HTR-8/SVneo (cell line): ENCODE data around the gene MYO1F.
A peak's percentile ranks its signal among the peaks of the same experiment; 100 is the strongest.
"Not testable (repeated sequence)": the region's sequence is repeated elsewhere in the genome, so short reads cannot be mapped to it uniquely, and the experiment has no call there.

Experiments used
- DNase-seq: peaks from one replicate; pipeline ENCODE4 v3.0.0; 2011; ENCODE audit warnings: low spot score, mixed read lengths; ENCODE audit not compliant: insufficient read length
- FAIRE-seq: peaks from 2 replicates; lab custom pipeline; 2011; peaks lifted over from hg19 to GRCh38; lab: Jason Lieb, UNC

Gene MYO1F

GRCh38 chr19:8577247-8577646 is at the start of gene MYO1F:
Gene MYO1F (minus strand): TSS chr19:8577442. CDS start chr19:8577309, 133 bp downstream.
- DNase-seq (no peak), FAIRE-seq (no peak)

- FAIRE-seq (no peak), DNase-seq (no peak)
Observed at GRCh38 chr19:8626842-8627241, 49.6 kb upstream of the MYO1F start.

- not testable (repeated sequence) for DNase-seq, FAIRE-seq
Observed at GRCh38 chr19:8622886-8623285, 45.6 kb upstream of the MYO1F start.

- DNase-seq, result no peak
- FAIRE-seq, result no peak
Observed at GRCh38 chr19:8618751-8619150, 41.5 kb upstream of the MYO1F start.

GRCh38 chr19:8617984-8618383 is 40.7 kb upstream of the MYO1F start:
- FAIRE-seq (no peak), DNase-seq (no peak)

- not testable (repeated sequence) for DNase-seq, FAIRE-seq
Observed at GRCh38 chr19:8617325-8617724, 40.1 kb upstream of the MYO1F start.

- FAIRE-seq, result no peak
Observed at GRCh38 chr19:8616861-8617260, 39.6 kb upstream of the MYO1F start.

GRCh38 chr19:8615813-8616596 is 38.8 kb upstream of the MYO1F start:
- FAIRE-seq (peak; percentile 55), DNase-seq (peak; percentile 74)

More at GRCh38 chr19:8616861-8617260, 39.6 kb upstream of the MYO1F start:
- no peak for DNase-seq

GRCh38 chr19:8615024-8615423 is 37.8 kb upstream of the MYO1F start:
- peak; percentile 56 for DNase-seq

GRCh38 chr19:8614455-8614854 is 37.2 kb upstream of the MYO1F start:
- no peak for DNase-seq
- FAIRE-seq, result no peak

More at GRCh38 chr19:8615024-8615423, 37.8 kb upstream of the MYO1F start:
- no peak for FAIRE-seq

GRCh38 chr19:8612807-8613171 is 35.5 kb upstream of the MYO1F start:
- FAIRE-seq, result no peak
- DNase-seq, result no peak

GRCh38 chr19:8611877-8612806 is 34.9 kb upstream of the MYO1F start:
- FAIRE-seq, result no peak
- no peak for DNase-seq

GRCh38 chr19:8611391-8611876 is 34.2 kb upstream of the MYO1F start:
- DNase-seq, result no peak
- FAIRE-seq, result no peak

GRCh38 chr19:8610936-8611300 is 33.7 kb upstream of the MYO1F start:
- no peak for DNase-seq
- no peak for FAIRE-seq

- DNase-seq (peak; percentile 41), FAIRE-seq (no peak)
Observed at GRCh38 chr19:8610041-8610935, 33.0 kb upstream of the MYO1F start, which contains the start of gene ADAMTS10. Gene ADAMTS10 (minus strand): TSS chr19:8610715. CDS start chr19:8605710, 5,005 bp downstream.

GRCh38 chr19:8609279-8610040 is 32.2 kb upstream of the MYO1F start:
- DNase-seq (peak; percentile 60), FAIRE-seq (no peak)

- FAIRE-seq (peak; percentile 97), DNase-seq (no peak)
Observed at GRCh38 chr19:8608941-8609278, 31.7 kb upstream of the MYO1F start.

GRCh38 chr19:8607386-8607785 is 30.1 kb upstream of the MYO1F start:
- no peak for FAIRE-seq

GRCh38 chr19:8605514-8605913 is 28.3 kb upstream of the MYO1F start:
- DNase-seq (no peak), FAIRE-seq (no peak)

More at GRCh38 chr19:8607386-8607785, 30.1 kb upstream of the MYO1F start:
- DNase-seq, result no peak
